CD4-positive, alpha-beta T cell treated with Interleukin-15 for 4 hours (primary cell): ENCODE measurements around the gene COL23A1.

Experiments
- DNase-seq: peaks from one replicate; pipeline ENCODE4 v3.0.0-alpha.2; 2020; ENCODE audit warnings: low spot score

Gene COL23A1

DNA sequence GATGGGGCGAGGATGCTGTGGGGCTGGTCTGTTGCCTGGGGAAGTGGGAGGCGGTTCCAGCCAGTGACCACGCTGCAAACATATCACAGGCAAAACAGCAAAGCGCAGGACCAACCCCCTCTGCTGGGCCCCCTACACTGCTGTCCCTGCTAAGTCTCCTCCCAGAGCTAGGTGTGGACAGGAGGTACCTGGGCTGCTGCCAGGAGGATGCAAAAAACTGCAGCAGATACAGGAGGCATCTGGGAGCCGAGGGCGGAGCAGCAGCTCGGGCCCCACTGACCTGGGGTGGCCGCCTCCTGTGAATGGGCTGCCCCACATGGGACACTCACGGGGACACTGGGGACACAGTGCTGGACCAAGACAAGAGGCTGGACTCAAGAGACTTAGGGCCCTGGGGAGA, 309.6 kb downstream of the COL23A1 start:
- no peak for DNase-seq

DNA sequence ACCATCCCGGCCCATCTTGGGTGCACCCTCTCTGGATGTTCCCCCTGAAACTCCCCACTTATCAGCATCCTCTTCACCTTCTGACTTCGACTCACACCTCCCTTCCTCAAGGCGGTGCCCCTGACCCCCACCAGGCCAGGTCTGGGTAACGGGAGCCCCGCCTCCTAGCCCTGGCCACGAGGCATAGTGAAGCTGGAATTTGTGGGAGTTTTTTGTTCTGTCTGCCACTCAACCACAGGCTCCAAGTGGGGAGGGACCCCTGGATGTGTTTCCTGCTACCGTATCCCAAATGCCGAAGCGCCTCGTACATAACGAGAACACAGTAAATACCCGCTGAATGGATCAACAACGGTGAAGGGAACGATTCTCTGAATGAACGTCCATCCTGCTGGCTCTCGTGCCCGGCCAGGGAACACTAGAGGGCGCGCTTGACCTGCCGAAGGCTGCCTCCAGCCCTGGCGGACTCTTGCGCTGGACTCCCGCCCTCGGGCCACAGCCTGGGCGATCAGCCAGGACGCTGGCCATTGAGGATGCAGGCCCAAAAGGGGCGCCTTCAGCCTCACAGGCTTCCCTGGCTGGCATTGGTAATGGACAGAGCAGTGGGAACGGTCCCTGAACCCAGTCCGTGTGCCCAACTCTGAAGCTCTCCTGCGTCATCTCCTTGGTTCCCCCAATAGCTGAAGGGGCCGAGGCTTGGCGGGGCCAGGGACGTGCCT, 310.3 kb downstream of the COL23A1 start:
- peak; percentile 43 for DNase-seq

- no peak for DNase-seq
Observed at GRCh38 chr5:178279026-178279722, 311.0 kb downstream of the COL23A1 start.

DNA sequence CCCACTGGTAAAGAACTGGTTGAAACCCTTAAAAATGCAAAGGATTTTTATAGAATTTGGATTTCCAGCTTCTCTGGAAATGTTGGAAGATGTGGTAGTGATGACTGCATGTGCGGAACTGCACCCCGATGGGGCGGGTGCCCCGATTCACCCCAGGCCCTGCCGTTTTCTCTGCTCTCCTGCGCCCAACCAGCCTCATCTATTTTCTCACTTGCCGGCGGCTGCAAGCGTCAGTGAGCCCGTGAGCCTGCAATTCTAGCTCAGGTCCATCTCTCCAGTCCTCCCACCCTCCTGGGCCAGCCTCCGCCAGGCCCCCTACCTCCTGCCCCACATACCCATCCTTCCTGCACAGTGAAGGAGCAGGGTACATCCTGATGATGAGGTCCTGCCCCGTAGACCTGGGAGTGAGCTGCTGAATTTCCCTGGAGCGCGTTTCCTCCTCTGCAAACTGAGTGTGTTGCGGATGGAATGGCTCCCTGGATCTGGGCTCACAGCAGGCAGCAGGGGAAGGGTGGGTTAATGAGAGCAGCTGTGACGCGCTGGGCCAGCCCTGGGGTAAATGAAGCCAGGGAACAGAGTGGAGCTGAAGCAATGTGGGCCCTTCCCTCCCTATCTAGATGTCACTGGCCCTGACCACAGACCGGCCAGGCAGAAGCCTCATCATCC, 311.7 kb downstream of the COL23A1 start:
- no peak for DNase-seq

GRCh38 chr5:178277866-178278265, 312.3 kb downstream of the COL23A1 start:
- DNase-seq: no peak

DNA sequence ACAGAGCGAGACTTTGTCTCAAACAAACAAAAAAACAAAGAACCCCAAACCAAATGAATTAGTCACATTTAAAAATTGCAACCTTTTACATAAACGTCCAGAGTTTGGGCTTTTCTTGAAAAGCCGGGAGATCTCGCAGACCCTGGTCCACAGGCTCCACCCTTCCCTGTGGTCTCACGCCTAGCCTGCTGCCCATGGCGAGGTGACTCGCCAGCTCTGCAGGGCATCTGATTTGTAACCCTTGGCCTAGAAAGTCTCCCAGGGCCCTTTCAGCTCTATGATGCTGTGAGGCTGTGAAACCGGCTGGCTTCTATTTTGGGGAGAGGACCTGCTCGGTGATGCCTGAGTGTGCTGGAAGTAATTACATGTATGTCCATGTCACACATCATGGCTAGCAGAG, 312.8 kb downstream of the COL23A1 start:
- DNase-seq: no peak

DNA sequence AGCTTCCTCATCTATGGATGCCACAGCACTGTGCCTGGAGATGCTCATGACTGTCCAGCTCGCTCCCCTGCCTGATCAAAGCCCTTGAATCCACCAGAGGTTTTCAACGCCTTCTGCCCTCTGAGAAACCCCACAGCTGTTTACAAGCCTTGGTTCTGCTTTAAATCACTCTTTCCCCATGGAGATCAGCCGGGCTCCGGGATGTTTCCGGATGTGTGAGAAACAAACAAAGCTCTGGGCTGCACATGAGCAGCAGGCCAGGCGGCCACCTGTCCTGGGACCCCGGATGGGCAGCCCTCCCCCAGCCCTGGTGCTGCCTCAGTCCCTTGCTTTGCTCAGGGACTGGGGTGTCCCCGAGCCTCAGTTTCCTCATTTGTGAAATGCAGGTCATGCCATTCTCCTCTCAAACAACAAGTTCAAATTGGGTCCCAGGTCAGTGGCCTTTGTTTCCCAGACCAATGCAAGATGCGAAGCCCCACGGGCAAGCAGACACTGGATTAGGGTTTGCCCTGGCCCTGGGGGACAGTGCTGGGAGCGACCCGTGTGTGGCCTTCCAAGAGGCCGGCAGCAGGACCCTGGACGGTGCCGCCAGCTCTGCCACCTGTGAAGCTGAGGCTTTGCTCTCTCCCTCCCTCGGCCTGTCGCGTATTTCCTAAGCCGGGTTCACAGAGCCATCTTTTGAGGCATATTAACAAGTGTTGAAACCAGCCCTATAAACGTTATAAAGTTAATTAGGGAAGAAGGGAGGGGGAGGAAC, 315.2 kb downstream of the COL23A1 start:
- no peak for DNase-seq

GRCh38 chr5:178273665-178274541, 316.3 kb downstream of the COL23A1 start:
- no peak for DNase-seq

DNA sequence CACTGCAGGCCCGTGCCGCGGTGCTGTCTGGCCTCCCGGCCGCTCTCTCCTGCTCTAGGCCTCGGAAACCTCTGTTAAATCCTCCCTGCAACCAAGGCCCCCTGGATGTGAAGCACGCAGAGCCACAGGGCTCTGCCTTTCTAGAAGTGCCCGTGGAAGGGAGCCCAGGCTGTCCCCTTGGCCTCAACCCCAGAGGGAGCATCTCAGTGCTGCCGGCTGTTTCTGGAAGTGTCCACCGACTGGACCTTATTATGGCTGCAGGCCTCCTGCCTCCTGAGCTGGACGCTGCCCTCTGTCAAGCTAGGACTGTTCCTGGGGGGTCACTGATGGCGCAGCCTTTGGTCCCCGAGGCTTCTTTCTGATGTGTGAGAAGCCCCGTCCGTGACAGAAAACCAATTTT, 317.2 kb downstream of the COL23A1 start:
- DNase-seq: no peak

GRCh38 chr5:178272591-178272990, 317.6 kb downstream of the COL23A1 start:
- no peak for DNase-seq

DNA sequence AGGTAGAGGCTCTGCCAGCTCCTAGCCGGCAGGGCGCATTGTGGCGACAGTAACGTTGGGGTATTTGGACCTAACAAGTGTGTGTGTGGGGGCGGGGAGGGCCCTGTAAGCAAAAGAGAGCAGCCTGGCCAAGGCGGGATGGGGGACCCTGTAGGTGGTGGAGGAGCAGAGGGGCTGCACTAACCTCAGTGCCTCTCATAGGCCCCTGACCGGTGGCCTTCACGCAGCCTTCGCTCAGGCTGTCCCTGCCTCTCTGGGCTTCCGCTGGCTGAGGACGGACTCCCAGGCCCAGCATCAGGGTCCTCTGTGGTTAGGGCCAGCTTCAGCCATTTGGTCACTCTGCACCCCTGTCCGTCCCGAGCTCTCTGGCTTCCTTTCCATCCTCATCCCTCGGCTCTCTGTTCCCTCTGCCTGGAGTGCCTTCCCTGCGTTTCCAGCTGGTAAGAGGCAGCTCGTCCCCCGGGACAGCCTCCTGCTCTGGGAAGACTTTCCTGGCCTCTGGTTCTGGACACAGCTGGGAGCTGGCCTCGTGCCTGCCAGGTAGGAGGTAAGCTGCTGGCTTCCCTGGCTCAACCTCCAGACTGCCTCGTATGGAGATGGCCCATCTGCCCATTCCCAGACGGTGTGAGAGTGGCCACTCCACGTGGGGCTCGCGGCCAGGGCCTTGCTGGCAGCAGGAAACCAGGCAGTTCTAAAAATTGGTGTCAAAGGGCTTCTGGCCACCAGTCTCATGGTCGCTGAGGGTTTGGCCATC, 318.3 kb downstream of the COL23A1 start:
- no peak for DNase-seq

- DNase-seq: no peak
Observed at GRCh38 chr5:178271231-178271630, 319.0 kb downstream of the COL23A1 start.

DNA sequence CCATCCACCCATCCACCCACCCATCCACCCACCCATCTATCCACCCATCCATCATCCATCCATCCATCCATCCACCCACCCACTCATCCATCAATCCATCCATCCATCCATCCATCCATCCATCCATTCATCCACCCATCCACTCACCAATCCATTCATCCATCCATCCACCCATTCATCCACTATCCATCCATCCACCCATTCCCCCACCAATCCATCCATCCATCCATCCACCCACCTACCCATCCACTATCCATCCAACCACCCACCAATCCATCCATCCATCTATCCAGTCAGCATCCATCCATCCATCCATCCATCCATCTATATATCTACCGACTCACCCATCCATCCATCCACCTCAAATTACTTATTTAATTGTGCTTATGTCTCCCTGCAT, 320.7 kb downstream of the COL23A1 start:
- DNase-seq: no peak

- no peak for DNase-seq
Observed at GRCh38 chr5:178267876-178268275, 322.3 kb downstream of the COL23A1 start.

- no peak for DNase-seq
Observed at GRCh38 chr5:178267245-178267644, 322.9 kb downstream of the COL23A1 start.

DNA sequence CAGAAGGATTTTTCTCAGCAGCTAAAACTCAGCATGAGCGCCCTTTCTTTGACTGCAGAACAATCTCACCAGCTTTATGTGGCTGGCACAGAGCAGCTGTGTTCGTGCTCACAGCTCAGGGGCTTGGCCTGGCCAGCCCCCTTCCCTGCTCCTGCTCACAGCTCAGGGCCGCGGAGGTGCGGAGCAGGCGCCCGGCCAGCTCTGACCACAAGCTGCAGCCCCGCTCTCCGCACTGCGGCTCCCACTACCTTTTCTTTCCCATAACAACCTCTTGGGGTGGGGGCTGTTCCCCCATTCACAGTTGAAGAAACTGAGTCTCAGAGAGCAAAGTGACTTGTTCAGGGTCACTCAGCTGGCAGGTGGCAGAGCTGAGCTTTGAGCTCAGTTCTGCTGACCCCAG, 323.6 kb downstream of the COL23A1 start:
- no peak for DNase-seq

DNA sequence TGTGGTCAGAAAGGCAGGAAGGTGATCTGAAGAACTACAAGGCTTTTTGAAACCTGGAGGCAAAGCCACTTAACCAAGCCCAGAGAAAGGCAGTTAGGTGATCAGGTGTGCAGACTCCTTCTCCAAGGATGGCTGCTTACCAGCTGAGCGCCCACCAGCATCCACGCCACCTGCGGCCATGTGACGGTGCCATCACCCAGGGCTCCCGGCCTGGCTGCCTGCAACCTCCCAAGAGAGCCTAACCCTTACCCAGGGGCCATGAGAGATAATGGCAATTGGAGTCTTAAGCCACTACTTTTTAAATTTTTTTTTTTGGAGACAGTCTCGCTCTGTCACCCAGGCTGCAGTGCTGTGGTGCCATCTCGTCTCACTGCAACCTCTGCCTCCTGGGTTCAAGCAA, 324.4 kb downstream of the COL23A1 start:
- no peak for DNase-seq

GRCh38 chr5:178264044-178264443, 326.1 kb downstream of the COL23A1 start:
- no peak for DNase-seq

- no peak for DNase-seq
Observed at GRCh38 chr5:178261666-178262600, 328.3 kb downstream of the COL23A1 start.
